Measurements from ENCODE around the gene CNTNAP5. TPM values are rescaled to one million over a fixed set of nuclear protein-coding genes. Genes with fewer than 3 reads are reported as not detected.

The CNTNAP5 gene
- total RNA-seq, 1 donor from 2014 or later = 0.56 TPM

- no peak for TF ChIP-seq CTCF (conservative IDR thresholded peaks at IDR 0.05)
- H3K27ac Mint-ChIP-seq (ENCODE audit: unreplicated experiment) = no peak overlapping the region
- peaks cover 15% of the 10 kb centered on the region for H3K27me3 Mint-ChIP-seq (ENCODE audit: low read depth)
- no peaks in the 10 kb centered on the region for H3K36me3 Mint-ChIP-seq (ENCODE audit: low read depth)
- no peak overlapping the region for H3K4me3 Mint-ChIP-seq
- DNase-seq (ENCODE audit: low read depth, low spot score) = no peak
- H3K4me1 Mint-ChIP-seq = no peaks in the 10 kb centered on the region
- no peaks in the 10 kb centered on the region for H3K9me3 Mint-ChIP-seq
Measured at GRCh38 chr2:124032799-124033198, 7.7 kb downstream of the CNTNAP5 start.

DNA sequence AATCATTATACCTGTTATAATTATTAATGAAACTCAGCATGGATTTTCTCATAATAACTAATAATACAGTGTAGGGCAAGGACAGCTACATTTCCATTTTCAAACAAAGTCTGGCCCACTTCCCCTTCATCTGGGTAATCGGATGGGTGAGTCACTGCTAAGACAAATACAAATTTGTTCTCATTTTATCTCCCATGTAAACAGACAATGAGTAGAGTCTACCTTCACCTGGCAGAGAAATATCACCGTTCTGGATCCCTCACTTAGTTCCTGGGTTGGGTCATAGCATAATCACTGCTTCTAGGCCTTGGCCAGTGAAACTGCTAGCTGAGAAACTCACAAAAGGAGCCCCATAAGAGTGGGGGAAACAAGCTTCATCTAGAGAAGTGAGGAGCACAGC, 9.2 kb downstream of the CNTNAP5 start:
- peaks cover 15% of the 10 kb centered on the region for H3K27me3 Mint-ChIP-seq (ENCODE audit: low read depth)
- no peaks in the 10 kb centered on the region for H3K9me3 Mint-ChIP-seq
- H3K27ac Mint-ChIP-seq (ENCODE audit: unreplicated experiment) = no peak overlapping the region
- DNase-seq (ENCODE audit: low read depth, low spot score) = no peak
- no peak for TF ChIP-seq CTCF (conservative IDR thresholded peaks at IDR 0.05)
- H3K36me3 Mint-ChIP-seq (ENCODE audit: low read depth) = no peaks in the 10 kb centered on the region
- no peak overlapping the region for H3K4me3 Mint-ChIP-seq
- no peaks in the 10 kb centered on the region for H3K4me1 Mint-ChIP-seq

DNA sequence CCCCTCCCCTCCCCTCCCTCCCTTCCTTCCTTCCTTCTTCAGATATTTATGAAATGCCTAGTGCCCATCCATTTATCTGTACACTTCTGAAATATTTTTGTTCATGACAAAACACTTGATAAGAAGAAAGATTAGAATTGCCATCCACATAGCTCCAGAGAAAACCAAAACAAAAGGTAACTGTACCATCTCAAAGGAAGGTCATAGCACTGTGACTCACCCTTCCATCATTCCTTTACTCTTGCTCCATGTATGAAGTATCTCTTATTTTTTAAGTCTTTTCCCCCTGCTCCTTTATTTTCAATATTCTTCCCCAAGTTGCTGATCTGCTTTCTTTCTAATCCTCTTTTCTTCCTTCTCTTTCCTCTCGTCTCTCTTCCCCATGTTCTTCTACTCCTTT, 9.9 kb downstream of the CNTNAP5 start:
- Mint-ChIP-seq H3K27me3 (ENCODE audit: low read depth) (peaks cover 11% of the 10 kb centered on the region), H3K4me1 (no peaks in the 10 kb centered on the region), H3K27ac (ENCODE audit: unreplicated experiment) (no peak overlapping the region), H3K36me3 (ENCODE audit: low read depth) (no peaks in the 10 kb centered on the region), H3K4me3 (no peak overlapping the region), H3K9me3 (no peaks in the 10 kb centered on the region)
- no peak for DNase-seq (ENCODE audit: low read depth, low spot score)
- TF ChIP-seq CTCF (conservative IDR thresholded peaks at IDR 0.05) = no peak

GRCh38 chr2:124039032-124039431, 13.9 kb downstream of the CNTNAP5 start:
- H3K4me3 Mint-ChIP-seq = no peak overlapping the region
- H3K27ac Mint-ChIP-seq (ENCODE audit: unreplicated experiment) = no peak overlapping the region
- no peak for DNase-seq (ENCODE audit: low read depth, low spot score)
- H3K27me3 Mint-ChIP-seq (ENCODE audit: low read depth) = no peaks in the 10 kb centered on the region
- H3K36me3 Mint-ChIP-seq (ENCODE audit: low read depth) = no peaks in the 10 kb centered on the region
- no peaks in the 10 kb centered on the region for H3K9me3 Mint-ChIP-seq
- no peaks in the 10 kb centered on the region for H3K4me1 Mint-ChIP-seq
- TF ChIP-seq CTCF (conservative IDR thresholded peaks at IDR 0.05) = no peak

- Mint-ChIP-seq H3K4me3 (no peak overlapping the region), H3K4me1 (no peaks in the 10 kb centered on the region)
- TF ChIP-seq CTCF (conservative IDR thresholded peaks at IDR 0.05) = no peak
Measured at GRCh38 chr2:124039762-124040291, 14.7 kb downstream of the CNTNAP5 start.

DNA sequence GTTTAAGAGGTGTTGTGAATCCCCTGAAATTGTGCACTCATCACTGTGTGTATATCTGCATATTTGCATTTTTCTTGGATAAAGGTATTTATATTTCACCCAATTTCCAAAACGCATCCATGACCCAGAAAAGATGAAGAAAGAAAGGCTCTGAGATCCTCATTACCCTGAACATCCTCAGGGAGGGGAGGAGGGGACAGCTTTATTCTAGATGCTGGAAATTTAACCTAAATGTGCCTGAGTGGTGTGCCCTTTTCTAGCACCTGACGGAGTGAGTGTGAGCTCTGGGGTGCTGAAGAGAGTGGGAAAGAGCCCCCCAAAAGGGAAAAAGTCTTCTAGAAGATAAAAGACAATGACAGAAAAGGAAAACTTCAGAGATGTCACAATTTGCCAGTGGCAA, 20.8 kb downstream of the CNTNAP5 start:
- Mint-ChIP-seq H3K27me3 (ENCODE audit: low read depth) (no peaks in the 10 kb centered on the region), H3K4me1 (no peaks in the 10 kb centered on the region), H3K4me3 (no peak overlapping the region), H3K36me3 (ENCODE audit: low read depth) (no peaks in the 10 kb centered on the region), H3K27ac (ENCODE audit: unreplicated experiment) (no peak overlapping the region), H3K9me3 (no peaks in the 10 kb centered on the region)
- no peak for DNase-seq (ENCODE audit: low read depth, low spot score)
- no peak for TF ChIP-seq CTCF (conservative IDR thresholded peaks at IDR 0.05)

More at GRCh38 chr2:124039762-124040291, 14.7 kb downstream of the CNTNAP5 start:
- Mint-ChIP-seq H3K27me3 (ENCODE audit: low read depth) (no peaks in the 10 kb centered on the region), H3K36me3 (ENCODE audit: low read depth) (no peaks in the 10 kb centered on the region), H3K27ac (ENCODE audit: unreplicated experiment) (no peak overlapping the region), H3K9me3 (no peaks in the 10 kb centered on the region)
- no peak for DNase-seq (ENCODE audit: low read depth, low spot score)
